HG03439 (cell line): ENCODE results near the gene FAM13C.

ENCODE experiments used
- ATAC-seq: cut with Tn5 transposase; IDR thresholded peaks from one replicate; pipeline ENCODE4 v1.9.1; 2021; ENCODE audit warnings: mild to moderate bottlenecking, moderate library complexity; ENCODE audit not compliant: unreplicated experiment

FAM13C gene

DNA sequence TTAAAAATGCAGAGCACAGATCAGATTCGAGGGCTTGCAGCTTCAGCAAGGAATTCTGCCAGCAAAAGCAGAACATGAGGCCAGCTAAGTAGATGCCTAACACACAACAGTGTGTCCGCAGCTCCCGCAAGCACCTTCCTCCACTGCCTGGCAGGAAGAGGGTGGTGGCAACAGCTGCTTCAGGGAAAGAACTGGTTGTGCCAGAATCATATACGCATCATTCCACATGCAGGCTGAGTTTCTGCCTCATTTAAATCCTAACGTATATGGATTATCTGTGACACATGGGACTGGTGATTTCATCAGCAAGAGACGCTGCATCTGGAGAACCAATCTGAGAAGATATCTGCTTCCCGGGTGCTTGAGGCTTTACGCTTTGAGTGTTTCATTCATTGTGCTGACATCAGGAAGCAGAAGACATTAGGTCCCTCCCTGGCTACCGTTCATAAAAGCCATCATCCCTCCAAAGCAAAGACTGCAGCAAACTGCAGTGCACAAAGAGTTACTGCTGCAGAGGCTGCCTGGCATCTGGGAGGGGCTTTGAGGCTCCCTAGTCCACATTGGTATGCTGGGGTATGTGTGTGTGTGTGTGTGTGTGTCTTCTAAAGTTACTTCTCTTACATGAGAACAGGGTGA lies 78.8 kb downstream of the FAM13C start:
- ATAC-seq, result no peak

DNA sequence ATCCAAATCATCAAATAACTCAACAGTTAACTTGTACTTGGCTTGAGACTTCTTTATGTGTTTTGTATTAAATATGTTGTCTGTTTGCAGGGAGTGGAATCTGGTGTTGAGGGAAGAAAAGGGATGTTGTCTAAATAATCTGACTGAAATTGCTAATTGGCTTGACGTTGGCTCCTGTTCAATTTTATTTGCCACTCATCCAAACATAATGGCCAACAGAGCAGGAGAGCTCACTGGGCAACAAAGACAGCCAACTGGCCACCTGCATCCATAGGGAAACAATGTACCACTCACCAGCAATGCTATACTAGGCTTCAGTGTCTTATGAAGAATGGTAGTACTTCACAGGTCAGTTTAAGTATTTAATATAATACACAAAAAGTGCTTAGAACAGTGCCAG lies 80.5 kb downstream of the FAM13C start:
- ATAC-seq, result no peak

DNA sequence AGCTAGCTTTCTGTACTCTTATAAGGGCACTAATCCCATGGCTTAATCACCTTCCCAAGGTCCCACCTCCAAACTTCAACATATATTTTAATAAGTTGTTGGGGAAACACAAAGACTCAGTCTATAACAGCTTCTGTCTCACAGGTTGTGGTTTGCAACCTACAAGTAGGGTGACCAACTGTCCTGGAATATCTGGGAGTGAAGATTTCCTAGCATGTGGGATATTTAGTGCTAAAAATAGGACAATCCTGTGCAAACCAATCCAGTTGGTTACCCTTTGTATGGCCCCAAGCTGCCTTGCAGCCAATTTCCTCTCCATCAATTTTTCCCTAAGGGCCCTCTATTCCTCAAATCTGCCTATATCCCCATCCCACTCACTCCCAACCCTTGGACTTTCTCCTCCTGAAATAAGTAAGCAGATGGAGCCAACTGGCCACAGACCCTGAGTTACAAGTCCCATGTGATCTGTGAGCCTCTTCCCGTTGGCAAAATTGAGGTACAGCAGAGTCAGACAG lies 82.3 kb downstream of the FAM13C start:
- no peak for ATAC-seq

DNA sequence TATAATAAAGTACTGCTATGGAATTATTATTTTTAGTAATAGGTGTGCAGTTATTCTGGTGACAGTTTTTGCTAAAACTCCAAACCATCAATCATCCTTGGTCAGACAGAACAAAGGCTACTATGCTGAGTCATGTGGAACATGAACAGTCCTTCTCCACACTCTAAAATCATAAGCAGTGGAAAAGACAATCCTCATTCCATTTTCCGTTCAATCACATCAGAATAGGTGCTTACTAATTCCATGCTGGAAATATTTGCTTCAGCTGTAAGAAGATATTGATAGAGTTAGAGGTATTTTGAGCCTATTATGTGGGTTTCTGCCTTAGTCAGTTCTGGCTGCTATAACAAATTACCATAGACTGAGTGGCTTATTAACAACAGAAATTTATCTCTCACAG lies 82.9 kb downstream of the FAM13C start:
- no peak for ATAC-seq

DNA sequence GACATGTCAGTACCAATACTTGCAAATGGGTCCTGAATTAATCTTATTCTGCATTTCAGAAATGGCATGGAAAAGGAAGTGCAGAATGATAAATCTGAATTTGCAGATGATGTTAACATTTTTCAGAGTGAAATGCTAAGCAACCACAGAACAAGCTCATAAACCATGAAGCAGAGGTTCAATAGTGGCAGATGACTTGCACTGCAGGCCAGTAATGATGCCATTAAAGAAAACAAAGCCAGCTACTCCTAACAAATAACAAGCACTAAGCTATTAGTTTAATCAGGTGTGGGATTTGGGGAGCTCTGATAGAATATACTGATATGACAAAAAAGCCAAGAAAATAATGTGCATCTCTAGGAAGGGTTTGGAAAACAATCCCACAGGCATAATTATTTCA lies 85.4 kb downstream of the FAM13C start:
- ATAC-seq, result no peak

DNA sequence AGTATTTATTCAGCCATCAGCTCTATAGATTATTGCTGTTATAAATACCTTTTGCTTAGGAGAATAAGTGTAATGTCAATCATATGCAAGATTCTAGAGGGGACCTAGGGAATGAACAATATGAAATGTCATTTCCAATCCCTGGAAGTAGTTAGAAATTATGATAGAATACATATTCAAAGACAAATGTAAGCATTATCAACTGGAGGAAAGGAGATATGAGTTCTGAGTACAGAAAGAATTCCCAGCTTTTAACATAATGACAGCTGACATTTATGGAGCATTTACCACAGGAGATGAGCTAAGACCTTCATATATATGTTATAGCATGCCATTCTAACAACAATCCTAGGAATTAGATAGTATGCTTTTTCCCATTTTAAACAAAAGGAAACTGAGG lies 86.2 kb downstream of the FAM13C start:
- ATAC-seq, result no peak

DNA sequence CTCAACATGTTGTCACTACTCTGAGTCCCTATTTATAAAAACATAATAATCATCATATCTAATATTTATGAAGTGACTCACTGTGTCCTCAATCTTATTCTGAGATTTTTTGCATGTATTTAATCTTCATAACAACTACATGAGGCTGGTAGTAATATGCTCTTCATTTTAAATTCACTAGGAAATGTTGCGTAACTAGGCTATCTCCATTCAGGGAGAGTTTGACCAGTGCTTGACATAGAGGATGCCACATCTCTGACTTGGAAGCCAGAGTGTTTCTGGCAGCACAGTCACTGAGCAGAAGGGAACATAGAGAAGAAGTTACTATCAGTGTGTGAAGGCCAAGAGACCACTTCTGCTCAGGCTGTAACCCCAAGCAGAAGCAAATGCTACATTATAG lies 88.9 kb downstream of the FAM13C start:
- no peak for ATAC-seq

DNA sequence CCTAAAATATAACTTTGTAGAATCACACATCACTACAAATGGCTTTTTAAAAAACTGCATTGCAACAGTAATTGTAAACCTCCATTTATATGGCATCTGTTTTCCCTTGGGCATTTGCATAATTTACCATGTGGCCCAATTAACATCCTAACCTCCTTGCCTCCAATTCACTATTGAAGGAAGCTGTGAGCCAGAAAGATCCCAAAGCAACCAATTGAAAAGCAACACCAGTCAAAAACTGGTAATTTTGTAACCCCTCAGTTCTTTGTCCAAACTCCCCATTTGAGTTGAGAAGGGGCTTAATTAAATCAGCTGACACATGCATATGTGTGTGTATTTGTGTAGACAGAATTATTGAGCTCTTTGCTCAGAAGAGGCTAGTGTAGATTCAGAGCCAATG lies 90.3 kb downstream of the FAM13C start:
- no peak for ATAC-seq

DNA sequence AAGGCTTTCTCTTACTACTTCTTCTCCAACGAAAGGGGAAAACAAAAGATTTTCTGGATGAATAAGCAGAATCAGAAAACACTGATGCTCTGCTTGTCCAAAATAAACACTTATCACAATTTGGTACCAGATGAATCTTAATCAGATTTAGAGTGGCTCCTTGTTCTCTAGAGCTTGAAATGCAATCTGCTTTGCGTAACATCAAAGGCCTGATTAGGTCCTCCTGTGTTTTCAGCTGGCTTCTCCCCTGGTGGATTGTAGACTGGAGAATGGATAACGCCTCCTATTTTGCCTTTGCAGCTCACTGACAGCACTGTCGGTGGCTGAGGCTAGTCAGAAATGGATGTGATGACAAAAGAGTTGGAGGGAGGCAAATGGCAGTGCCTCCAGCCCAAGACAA lies 91.2 kb downstream of the FAM13C start:
- no peak for ATAC-seq

DNA sequence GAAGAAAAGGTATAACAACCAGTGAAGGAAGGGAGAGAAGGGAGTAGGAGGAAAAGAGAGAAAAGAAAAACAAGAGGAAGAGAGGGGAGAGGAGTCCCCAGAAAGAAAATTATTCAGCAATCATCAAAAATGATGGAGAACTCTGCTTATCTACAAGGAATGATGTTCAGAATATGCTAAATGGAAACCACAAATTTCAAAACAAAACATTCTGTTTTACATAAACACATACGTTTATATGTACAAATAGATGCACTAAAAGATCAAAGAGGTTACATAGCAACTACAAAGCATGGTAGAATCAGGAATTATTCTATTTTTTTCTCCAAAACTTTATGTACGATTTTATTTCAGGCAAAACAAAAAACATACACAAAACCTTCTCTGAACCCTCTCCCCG lies 91.9 kb downstream of the FAM13C start:
- no peak for ATAC-seq

DNA sequence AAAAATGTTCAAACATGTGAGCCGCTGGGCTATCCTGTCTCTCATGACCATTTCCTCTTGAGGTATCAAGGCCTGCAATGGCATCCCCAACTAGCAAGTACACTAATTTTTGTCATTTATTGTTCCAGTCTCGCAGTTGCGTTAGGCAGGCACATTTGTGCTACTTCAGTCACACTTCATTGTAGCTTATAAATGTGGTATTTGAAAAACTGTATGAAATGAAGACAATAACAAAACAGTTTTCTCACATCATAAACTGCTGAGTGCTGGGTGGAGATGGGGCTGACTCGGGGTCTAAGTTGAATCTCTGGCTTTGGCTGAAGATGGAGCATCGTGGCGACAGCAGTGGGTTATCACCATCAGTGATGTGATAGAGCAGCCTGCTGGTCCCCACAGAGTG lies 92.7 kb downstream of the FAM13C start:
- no peak for ATAC-seq

DNA sequence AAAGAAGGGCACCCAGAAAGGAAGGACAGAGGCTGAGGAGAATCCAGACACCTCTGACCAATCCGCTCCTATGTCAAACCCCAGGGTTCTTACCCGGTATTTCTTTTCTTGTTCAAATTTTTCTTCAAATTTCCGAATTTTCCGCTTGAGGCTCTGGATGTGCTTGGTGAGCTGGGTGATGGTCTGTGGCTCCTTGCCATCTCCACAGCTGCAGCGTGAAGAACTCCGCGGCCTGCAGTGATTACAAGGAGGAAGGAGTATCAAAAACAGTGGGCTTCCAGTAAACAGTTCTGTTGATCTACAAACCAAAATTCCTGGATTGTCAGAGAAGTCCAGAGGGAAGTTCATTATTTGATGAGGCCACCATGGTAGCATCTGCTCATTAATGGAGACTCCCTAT lies 93.9 kb downstream of the FAM13C start:
- no peak for ATAC-seq

DNA sequence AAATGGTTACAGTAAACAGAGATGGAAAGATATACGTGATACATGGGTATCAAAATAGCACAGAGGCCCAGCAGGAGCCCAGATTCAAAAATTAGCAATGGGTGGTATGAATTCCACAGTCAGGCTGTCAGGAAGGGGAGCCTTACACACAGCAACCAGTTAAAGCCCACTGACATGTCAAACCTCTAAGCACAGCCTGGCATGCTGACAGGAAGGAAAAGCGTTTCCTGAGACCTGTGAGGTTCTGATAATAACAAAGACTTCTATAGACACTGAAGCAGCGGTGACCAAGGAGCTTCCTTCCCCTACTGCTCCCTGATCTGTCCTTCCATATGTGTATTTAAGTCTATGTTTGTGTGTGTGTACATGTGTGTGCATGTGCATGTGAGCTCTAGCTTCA lies 96.0 kb downstream of the FAM13C start:
- ATAC-seq, result no peak

DNA sequence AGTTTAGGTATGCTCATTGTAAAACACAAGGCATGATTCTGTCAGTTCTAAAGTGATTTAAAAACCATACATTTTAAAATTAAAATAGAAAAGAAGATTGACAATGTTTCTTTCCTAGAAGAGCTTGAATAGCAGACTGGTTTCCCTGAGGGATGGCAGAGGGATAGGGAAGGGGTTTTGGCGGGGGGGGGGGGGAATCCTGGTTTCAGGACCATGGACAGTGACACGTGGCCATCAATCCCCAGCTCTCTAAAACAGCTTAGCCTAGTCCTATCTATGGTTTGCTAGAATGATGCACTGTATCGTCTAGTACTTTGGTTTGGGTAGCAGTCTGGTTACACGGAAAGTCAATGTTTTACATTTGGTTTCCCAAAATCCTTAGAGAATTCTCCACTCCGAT lies 97.2 kb downstream of the FAM13C start:
- no peak for ATAC-seq

DNA sequence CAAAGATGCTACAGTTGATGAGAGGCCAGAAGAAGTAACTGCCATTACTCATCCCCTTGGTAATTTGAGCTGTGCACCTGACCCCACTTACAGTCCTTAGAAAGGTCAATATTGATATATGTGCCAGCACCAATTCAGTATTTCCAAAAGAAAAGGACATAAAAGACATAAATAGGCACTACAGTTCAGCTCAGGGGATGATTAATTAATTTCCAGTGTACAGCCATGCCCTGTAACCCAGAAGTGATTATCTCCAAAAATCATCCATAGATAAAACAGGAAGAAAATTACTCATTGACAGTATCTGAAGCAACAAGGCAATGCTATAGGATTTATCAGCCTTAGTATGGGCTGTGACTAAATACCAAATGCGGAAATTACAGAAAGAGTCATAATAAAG lies 103.5 kb downstream of the FAM13C start:
- ATAC-seq, result no peak

DNA sequence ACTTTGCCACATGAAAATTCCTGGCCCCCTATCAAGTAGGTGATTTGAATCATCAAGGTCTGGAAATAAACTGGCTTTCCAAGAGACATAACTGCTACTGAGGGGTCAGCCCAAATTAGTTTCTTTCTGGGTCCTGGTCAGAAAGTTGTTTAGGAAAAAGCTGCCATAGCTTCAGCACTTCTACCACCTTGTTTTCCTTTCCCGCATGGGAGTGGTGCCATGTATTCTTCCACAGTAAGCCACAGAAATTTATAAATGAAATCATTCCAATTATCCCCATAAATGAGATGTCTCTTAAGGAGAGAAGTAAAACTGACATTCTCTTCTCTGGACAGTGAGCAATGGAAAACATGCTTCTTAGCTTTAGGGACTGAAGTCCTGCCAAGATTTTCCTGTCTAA lies 105.1 kb downstream of the FAM13C start:
- ATAC-seq, result no peak

DNA sequence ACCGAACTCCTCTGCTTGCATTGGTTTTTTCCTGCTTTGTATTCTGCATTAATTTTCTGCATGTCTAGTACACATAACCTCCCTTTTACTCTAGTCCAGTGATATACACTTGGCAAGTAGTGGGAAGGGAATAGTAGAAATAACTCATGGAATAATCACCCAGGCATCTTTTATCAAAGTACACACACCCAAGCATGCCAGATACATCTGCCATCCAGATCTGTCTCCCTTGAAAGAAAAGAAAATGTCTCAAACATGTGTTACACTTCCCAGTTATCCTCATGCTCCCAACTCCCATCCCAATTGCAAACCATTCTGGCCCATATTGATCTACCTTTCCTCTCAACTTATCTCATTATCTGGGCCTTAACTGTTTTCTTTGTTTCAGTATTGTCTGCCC lies 106.9 kb downstream of the FAM13C start:
- ATAC-seq, result no peak

DNA sequence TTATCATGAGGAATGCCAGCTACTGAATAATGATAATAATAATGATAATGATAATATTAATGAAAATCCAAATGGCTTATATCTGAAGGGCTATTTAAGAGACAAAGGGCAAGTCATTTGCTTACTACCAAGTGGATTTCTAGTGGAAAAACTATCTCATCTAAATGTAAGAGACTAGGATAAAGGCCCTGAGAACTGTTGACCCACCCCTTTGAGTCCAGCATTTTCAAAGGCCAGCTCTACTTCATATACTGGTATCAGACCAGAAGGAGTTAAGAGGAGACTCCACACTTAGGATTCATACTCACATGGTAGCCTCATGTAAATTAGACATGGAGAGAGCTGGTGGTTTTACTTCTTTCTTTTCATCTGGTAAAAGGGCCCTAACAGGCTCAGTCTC lies 109.9 kb downstream of the FAM13C start:
- no peak for ATAC-seq

DNA sequence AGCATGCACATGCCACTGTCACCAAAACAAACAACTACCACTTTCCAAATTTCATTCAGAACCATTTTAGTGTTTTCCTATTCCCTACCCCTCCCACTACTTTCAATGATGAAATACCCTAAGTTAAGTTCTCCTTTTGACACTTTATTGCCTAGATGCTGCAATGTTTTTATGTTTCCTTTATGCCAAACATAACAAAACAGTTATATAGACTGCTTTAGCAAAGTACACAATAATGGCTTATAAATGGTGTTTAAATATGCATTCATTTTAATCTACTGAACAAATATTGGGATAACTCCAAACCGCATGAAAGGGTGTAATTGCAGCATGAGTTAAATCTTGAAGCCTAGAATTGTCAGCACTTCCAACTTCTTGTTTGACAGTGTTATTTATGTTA lies 116.7 kb downstream of the FAM13C start:
- no peak for ATAC-seq

DNA sequence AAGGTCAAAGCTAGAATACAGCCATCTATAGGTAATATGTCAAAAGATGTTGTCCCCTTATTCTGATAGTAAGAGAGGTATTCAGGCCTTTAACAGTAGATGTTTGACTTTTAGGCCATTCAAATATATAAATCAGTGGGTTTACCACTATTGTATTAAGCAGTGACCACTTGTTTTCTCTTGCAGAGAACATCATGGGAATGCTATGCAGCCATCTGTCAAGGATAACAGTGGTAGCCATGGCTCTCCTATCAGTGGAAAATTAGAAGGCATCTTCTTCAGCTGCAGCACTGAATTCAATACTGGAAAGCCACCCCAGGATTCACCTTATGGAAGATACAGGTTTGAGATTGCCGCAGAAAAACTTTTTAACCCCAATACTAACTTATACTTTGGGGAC lies 117.5 kb downstream of the FAM13C start:
- no peak for ATAC-seq

DNA sequence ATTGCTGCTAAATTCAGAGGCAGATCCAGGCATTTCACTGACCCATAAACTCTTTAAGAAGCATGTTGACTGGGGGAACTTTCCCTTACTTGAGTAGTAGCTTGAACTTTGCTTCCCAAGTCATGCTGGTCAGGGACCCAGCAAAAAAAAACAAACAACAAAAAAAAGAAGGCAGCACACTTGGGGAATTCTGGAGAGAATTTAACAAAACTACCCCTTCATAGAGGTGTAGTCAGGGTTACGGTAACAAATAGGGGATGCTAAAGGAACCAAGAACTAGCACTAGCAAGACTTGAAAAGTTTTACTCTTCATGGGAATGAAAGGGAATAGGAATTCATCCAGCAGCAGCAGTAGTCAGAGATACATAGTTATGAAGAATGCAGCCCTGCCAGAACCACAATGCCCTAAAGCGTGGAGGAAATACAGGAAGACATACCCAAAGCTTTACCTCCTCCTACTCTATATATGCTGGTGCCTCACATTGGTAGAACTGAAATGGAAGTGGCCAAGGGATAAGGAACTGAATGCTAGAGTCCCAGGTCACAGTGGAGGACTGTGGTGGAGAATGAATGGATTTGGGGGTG lies 118.6 kb downstream of the FAM13C start:
- ATAC-seq, result no peak

DNA sequence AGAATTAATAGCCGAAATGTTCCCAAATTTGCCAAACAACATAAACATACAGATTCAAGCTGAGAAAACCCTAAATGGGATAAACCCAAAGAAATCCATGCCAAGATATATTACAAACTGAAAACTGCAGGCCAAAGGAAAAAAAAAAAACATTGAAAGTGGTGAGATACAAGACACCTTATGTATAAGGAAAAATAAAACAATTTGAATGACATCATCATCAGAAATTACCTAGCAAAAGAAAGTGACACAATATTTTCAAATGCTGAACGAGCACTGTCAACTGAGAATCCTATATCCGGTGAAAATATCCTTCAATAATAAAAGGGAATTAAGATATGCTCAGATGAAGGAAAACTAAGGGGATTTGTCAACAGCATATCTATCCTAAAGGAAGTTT lies 119.4 kb downstream of the FAM13C start:
- ATAC-seq, result no peak

DNA sequence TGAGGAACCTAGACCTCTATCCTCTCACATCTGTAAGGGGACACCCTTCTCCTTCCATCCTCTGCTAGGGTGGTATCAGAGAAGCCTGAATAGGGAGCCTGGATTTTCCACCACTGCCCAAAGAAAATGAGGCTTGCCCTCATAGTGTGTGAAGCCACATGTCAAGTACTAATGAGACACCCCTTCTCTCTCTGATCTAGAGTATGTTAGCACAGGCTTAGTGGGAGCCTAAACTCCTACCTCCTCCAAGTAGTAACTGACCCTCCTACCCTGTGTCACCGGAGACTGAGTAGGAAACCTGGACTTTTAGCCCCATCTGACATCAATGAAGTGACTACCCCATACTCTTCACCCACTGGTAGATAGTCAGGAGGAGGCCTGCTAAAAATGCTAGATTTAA lies 120.3 kb downstream of the FAM13C start:
- ATAC-seq, result no peak
